Suppressor macrophage treated with lipopolysaccharide for 4 hours (primary cell): ENCODE measurements around the gene KLF13.

ENCODE experiments used
- DNase-seq: peaks from one replicate; pipeline ENCODE4 v3.0.0-alpha.2; 2020

KLF13 gene

DNA sequence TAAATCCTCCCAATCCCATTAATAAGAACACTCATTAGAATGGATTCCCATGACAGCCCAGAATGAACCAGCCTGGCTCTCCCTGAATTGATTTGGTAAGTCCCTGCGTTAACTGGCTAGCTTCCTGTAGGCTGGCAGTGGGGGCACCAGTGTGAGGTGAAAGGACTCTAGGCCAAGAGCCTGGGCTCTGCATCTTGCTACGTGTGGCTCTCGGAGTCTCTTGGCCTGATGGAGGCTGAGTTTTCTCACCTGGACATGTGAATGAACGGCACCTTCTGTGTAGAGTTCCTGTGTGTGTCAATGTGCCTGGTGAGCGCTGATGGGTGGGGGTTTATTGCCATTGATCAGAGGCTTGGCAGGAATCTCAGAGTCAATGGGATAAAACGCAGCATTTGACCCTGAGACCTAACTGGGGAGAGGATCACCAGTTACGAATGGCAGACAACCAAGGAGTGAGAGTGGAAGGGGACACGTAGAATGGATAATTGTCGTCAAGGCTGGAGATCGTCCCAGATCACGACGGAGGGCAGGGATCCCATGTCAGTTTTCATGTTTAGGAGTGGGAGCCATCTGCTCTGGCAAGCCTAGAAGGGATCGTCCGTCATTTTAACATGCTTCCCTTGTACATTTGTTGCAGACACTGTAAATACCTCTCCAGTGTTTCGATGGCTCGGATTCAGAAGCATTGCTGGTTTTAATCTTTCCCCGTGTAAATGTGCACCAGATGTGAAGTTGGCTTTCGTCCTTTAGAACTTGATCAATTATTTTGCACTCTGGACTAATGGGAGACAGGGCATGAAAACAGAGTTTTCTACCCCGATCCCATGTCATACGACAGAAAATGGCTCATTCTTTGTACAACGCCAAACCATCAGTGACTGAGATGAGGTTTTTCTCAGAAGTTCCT lies 9.0 kb upstream of the KLF13 start:
- no peak for DNase-seq

DNA sequence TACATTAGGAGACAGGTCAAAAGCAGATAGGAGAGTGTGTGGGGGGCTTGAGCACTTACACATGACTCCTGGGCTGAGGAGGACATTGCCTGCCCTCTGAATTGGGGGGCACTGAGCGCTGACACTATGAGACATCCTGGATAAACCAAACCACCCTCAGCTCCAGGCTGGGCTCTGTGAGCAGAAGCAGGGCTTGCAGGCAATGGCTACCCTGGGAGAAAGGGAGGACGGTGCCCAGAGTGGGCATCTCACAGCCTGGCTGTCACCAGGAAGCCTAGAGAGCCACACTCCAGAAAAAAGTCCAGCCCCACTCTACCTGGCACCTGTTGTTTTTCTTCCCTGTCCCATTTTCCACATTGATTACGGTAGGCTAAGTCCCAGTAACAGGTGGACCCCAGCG lies 8.2 kb upstream of the KLF13 start:
- no peak for DNase-seq

DNA sequence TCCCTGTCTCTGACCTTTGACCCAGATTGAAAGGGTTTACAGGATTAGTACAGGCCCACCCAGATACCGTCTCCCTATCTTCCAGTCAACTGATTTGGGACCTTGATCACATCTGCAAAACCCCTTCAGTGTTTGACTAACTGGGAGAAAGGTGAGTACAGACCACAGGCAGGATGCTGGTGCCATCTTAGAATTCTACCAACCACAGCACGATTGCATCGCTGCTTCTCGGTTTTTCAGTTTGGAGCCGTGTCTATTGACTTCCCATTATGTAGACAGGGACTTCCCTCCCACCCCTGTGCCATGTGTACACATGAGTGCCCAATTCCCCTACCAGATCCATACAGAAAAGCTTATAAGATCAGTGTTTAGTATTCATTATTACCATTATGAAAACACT lies 6.6 kb upstream of the KLF13 start:
- DNase-seq, result no peak

DNA sequence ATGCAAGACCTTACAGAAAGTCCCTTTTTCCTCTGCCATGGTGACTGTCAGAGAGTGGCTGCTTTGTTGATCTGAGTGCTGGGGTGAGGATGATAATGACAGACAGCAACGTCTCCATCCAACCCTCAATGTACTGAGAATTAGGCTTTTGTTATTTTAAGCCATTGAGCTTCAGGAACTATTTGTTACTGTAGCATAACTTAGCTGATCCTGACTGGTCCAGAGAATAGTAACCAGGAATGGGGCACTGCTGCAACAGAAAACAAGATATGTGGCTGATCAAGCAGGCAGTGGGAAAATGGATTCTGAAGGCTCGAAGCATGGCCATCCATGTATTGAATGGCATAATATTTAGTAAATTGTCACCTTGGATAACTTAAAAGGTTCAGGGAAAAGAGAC lies 5.2 kb upstream of the KLF13 start:
- no peak for DNase-seq

DNA sequence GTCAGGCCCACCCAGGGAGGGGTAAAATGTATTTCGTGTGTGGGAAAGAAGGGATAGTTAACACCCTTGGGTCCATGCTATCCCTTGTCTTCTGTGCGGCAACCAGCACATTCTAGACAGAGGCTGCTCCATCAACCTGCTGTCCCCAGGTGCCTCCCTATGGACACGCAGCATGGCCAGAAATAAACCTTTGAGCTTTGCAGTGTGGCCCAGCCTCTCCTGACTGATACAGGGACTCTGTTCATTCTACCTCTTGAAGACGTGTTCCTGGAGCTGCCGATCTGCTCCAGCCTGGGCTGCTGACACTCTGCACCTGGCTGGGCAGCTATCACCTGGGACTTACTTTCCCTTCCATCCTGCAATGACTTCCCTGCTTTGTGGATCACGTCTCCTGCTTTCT lies 4.1 kb upstream of the KLF13 start:
- no peak for DNase-seq

DNA sequence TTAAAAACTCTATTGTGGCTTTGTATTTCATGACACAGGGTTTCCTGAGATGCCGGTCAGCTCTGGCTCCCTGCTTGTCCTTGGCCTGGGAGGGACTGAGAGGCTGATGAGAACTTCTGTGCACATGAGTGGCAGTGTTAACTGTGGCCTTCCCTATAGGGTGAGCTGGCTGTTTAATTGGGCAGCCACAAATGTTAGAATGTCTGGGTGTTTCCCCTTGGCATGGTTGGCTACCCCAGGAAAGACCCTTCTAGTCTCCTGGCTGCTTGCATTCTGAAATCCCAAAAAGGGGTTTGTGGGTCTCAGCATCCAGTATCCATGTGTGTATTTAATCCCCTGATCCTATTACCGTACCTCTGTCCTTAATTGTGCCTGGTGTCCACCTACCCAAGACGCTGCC lies 3.0 kb upstream of the KLF13 start:
- no peak for DNase-seq

DNA sequence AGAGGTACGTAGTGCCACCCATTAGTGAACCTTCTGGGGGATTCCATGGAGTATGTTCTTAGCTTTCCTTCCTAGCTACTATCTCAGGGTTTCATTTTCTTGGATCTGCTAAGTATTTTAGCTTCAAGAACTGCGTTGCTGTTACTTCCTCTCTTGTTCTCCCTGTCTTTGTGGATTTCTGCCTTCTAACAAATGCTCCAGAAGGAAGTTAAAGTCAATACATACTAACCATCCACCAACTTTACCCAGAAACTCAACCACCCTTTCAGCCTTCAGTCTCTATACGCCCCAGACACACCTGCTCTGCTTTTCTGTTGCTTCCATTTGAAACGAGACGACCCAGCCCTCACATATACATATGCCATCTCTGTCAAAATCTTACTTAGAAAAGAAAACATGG lies 2.4 kb upstream of the KLF13 start:
- peak; percentile 39 for DNase-seq

DNA sequence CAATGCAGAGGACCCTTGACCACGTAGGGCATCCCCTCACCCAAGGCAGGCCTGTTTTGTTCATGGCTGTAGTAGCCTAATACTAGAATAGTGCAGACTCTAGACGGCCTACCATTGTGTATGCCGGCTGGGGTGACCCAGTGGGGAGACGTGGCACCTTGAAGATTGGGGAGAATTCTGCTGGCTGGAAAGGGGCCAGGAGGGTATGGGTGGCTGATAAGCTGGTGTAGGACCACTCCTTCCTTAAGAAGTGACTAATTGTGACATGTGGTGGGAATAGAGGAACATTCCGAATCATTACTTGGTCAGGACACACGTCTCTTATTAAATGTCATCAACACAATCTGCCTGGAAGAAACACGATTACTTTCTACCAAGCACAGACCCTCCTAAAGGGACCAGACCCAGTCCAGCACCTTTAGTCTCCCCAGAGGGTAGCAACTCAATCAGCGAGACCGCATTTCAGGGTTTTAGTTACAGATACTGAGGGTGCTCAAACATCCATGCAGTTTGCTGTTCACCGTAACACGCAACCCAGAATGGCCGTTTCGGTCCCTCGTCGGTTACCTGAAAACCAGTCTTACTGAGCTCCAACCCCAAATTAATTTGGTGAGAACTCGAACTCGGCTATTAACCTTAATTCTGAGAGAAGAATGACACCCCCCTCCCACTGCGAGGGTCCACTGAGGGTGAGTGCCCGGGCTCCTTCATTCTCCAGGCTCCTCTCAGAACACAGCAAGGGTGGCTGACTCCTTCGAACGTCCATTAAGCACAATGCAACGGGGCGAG lies 1.6 kb upstream of the KLF13 start:
- peak; percentile 47 for DNase-seq

DNA sequence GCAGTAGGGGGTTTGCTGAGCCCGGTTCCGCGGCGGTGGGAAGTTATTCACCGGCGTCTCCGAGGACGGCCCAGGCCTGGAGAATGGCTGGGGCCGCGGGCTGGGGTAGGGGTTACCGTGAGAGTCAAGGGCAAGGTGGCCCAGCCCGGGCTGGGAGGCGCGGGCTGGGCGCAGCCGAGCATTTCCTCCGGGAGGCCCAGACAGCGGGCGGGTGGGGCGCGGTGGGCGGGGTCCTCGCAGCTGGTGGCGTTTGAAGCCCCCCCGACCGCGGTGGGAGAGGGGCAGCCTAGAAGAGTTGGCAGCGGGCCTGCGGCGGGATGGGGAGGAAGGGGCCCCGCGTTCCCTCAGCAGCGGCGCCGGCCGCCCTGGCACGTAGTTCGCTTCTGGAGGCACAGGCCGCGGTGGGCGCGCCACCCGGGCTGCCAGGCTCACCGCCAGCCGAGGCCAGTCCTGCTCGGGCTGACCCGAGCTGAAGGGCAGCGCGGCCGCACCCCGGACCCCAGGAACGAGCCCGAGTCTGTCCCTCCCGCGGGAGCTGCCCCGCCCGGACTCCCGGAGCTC lies 960 bp upstream of the KLF13 start:
- peak; percentile 30 for DNase-seq

DNA sequence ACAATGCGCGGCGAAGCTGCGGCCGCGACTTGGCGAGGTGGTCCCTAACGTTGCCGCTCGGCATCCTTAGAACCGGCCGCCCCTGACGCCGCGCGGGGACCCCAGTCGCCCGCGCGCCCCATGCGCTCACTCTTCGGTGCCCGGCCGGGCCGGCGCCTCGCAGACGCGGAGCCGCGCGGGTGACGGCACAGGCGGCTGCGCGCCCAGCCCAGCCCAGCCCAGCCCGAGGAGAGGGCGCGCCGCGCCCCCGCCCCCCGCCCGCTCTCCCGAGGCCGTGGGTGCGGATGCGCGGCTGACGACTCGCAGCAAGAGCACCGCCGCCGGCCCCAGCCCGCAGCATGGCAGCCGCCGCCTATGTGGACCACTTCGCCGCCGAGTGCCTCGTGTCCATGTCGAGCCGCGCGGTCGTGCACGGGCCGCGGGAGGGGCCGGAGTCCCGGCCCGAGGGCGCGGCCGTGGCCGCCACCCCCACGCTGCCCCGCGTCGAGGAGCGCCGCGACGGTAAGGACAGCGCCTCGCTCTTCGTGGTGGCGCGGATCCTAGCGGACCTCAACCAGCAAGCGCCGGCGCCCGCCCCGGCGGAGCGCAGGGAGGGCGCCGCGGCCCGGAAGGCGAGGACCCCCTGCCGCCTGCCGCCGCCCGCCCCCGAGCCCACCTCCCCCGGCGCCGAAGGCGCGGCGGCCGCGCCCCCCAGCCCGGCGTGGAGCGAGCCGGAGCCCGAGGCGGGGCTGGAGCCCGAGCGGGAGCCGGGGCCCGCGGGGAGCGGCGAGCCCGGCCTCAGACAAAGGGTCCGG lies 437 bp downstream of the KLF13 start:
- DNase-seq, result peak; percentile 74

DNA sequence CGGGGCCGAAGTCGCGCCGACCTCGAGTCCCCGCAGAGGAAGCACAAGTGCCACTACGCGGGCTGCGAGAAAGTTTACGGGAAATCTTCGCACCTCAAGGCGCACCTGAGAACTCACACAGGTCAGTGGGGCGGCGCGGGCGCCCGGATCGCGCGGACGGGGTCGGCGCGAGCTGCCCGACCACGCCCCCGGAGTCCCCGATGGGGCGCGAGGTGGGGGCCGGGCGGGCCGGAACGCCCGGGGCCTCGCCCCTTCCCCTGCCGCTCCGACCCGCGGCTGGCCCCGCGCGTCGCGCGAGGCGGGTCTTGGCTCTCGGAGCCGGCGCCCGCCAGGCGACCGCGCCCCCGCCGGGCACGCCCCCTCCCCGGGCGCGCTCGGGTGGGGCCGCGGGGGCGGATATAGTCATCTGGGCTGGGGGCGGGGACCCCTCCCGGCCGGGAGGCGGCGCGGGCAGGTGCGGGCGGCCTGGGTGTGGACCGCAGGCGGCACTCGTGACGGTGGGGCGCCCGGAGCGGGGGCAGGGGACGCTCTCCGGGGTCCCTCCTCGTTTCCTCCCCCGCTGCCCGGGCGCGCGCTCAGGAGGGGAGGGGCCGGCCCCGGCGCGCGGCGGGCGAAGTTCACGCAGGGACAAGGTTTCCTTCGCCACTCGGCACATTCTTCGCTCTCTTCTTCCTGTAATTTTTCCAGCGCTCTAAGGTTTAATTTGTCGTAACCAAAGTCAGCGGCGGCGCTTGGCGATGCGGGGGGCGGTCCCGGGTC lies 1.2 kb downstream of the KLF13 start:
- DNase-seq, result peak; percentile 67

DNA sequence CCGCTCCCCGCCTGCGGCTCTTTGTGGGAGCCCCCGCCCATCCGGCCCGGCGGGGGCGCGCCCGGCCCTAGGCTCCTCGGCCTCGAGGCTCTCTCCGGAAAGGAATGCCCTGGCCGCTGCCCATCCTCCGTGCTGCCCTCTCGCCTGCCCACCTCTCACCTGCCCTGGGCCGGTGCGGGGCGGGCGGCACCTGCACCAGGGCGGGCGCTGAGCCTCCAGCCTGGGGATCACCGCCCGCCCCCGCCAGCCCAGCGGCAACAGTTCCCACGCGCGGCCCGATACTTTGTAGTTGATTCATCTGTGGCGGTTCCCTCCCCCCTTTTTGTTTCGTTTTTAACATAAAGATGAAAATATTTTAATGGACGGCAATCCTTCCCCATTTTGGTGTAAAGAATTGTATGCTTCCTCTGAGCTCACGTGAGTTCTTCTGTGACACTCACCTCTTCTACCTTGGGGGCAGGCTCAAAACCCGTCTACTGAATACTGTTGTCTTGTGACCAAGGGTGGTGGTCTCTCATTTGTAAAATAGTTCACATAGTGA lies 1.9 kb downstream of the KLF13 start:
- peak; percentile 88 for DNase-seq

DNA sequence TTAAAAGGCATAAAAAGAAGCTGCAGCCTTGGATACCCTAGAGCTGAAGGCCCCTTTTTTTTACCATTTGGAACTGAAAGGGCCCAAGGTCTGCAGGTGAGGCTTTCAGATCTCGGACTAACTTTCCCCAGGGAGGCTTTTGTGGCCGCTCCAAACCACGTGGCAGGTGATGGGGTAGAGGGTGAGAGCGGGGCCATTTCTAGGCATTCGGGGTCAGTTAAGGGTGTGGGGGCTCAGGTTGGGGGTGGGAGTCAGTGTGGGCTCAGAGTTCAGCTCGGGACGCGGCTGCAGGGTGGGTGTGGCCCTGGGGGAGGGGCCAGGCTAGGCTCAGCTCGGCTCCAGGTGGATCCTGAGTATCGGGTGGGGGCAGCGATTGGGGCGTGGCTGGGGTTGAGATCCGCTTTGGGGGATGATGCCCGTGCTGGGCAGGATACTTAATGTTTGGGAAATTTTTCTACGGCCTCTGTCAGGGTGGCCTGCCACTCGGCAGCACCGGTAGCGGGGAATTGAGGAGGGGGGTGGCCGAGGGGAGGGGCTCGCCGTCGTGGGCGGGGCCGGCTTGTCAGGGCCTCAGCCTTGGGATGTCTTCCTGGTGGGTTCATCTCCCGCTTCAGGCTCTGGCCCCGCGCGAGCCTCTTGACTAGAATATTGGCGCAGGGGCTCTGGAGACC lies 2.5 kb downstream of the KLF13 start:
- DNase-seq, result no peak

DNA sequence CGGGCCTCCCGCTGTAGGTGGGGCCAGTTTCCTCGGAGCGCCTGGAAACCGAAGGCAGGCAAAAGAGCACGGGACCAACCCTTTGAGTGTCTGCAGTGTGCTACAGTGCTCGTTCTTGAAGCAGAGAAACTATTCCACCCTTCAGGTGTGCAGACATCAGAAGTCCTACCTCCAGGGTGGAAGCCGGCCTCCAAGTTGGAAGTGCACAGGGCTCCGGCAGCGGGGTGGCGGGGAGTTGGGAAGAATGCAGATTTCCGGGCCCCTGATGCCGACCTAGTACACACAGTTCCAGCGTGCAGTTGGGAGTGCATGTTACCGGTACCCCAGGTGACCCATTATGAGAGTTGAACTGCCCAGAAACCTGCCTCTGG lies 3.0 kb downstream of the KLF13 start:
- no peak for DNase-seq

DNA sequence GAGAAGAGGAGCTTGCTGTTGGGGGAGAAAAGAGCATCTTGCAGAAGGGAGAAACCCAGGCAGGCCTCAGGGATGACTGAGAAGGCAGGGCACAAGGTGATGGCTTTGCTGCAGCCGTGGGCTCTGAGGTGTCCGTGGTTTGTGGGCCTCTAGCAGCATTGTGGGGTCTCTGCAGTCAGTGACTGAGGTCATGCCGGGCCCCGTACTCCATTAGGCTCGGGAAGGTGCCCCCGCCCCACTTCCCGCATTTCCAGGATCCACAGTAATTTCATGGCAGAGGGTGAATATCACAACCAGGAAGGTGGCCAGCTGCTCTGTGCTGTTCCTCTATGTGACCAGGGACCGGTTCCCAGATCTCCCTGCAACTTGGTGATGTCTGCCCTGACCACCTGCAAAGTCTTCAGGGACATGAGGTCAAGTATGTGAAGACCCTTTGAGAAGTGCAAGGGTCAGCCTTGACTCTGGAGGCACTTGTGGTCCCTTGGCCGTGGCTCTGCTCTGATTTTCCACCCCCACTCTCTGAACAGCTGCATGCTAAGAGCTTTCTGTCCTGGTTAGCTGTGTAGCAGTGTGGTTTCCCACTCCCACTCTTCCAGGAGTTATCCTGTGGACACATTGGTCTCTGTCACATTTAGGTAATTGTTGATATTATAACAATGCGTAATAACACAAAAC lies 3.6 kb downstream of the KLF13 start:
- DNase-seq, result no peak

DNA sequence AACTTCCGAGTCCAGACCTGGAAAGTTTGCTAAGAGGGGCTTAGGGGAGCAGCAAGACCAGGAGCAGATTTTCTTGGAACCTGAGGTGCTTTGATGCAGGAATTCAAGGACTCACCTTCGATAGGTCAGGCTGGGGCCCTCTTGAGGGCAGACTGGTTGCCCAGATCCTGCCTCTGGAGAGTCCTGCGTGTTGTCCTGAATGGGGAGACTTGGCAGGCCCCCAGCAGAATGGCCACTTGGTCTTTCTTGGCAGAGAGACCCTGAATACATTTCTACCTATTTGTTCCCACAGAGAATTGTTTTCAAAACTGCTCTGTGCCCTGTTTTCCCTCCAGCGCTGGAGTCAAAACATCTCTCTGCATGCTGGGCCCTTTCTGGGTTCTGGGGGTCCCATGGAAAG lies 4.2 kb downstream of the KLF13 start:
- DNase-seq, result no peak

DNA sequence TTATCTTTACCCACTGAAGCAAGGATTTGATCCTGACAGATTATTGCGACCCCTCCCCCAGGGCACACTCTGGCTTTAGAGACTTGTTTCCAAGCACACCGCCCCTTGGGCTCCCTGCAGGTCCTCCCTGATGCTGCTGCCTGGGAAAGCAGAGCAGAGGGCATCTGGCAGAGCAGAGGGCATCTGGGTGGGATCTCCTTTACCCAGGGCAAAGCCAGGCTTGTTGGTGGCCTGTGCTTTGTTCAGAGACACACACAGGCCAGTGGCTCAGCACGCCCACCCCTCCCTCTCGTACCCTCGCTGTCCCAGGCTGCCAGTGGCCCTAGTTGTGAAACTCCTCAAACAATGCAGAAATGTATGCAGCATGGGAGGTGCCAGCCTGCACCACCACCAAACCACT lies 4.8 kb downstream of the KLF13 start:
- no peak for DNase-seq

DNA sequence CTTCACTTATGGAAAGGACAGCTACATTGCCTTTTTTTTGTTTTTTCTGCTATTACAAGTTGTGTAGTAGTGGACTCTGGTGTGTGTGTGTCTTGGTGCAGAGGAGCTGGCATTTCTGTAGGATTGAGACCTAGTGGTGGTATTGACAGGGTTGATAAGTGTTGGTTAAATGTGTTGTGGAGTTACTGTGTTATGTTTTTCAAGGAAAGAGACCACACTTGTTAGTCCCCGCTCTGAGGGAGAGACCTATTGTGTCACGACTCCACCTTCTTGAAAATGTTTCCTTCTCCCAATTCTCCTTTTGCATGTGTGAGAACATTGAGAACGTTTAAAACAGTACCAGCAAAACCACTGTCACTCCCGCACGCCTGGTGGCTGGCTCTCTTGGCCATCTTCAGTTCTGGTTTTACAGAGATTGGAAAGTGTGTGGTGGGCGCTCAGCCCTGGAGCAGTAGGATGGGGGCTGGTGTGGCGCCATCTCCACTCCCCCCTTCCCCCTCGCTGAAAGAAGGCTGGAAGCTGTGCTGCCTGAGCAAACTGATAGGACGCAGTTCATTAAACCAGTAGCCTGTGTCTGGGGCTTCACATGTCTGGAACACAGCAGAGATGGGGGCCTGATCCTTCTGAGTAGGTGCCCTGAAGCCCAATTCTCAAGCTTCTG lies 5.5 kb downstream of the KLF13 start:
- no peak for DNase-seq

DNA sequence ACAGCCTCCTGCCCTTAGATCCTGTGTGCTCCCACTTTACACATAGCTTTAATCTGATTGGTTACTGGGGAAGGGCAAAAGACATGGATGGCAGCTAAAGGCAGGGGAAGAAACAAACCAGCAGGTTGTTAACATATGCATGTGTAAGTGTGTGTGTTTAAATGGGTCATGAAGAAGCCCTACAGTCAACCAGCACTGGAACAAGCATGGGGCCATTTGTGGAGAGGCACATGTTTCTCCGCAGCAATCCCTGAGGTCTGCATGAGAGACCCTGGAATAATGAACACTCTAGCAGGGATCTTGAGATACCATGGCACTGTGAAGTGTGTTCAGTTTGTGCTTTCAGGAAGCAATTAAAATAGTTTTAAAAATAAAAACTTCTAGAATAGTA lies 6.0 kb downstream of the KLF13 start:
- no peak for DNase-seq

DNA sequence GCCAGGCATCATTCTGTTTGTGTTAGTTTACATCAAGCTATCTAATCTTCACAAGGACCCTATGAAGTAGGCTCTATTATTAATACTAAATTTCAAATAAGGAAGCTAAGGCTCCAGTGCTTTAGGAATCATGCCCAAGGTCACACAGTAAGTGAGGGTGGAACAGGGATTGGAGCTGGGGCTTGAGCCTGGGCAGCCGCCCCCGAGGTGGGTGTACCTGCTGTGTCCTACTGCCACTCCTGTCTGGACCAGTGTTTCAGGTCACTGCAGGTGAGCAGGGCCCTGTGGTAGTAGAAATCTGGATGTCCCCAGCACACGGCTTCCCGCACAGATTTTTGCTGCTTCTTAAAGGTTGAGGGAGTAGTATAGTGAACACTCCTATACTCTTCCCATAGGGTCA lies 6.5 kb downstream of the KLF13 start:
- DNase-seq, result no peak
